Stomach (tissue), 9 donors: ENCODE measurements around the gene SON. TPM values are rescaled to one million over a fixed set of nuclear protein-coding genes. Genes with fewer than 3 reads are reported as not detected.
A peak's percentile ranks its signal among the peaks of the same experiment; 100 is the strongest.

Experiments used
- DNase-seq, 2 donors: peaks; one replicate each; pipeline versions ENCODE4 v3.0.0 to v3.0.0-alpha.2; 2013 to 2019
- H3K27ac ChIP-seq, 5 donors: fragments of 200-600 bp in 4 of 5; sonication (generic) in 4 of 5; one replicate each; pipeline ENCODE4 v1.5.1; 2013 to 2019; ENCODE audit warnings: mild to moderate bottlenecking in 1 of 5, moderate library complexity in 1 of 5
- H3K27me3 ChIP-seq, 3 donors: fragments of 200-600 bp; sonication (generic); one replicate each; pipeline ENCODE4 v1.5.1; 2017 to 2019; ENCODE audit warnings: mixed run types in 1 of 3
- H3K36me3 ChIP-seq, 4 donors: fragments of 200-600 bp; sonication (generic); 1 replicate in 3 of 4; 2 replicates in 1 of 4; pipeline ENCODE4 v1.5.1; 2016 to 2019
- H3K4me1 ChIP-seq, 4 donors: fragments of 200-600 bp; sonication (generic); one replicate each; pipeline ENCODE4 v1.5.1; 2016 to 2019
- H3K4me3 ChIP-seq, 4 donors: fragments of 200-600 bp; sonication (generic) in 3 of 4; one replicate each; pipeline ENCODE4 v1.5.1; 2016 to 2019; ENCODE audit warnings: mild to moderate bottlenecking in 1 of 4
- H3K9me3 ChIP-seq, 4 donors: fragments of 200-600 bp; sonication (generic); one replicate each; pipeline ENCODE4 v1.5.1; 2016 to 2019
- CTCF ChIP-seq, 7 experiments: fragments of 450-650 bp in 4 of 7; fragments of 200-600 bp in 3 of 7; sonication (generic) in 3 of 7; IDR thresholded peaks; one replicate each; pipeline ENCODE4 v1.5.1; 2016 to 2019; ENCODE audit warnings: antibody characterized with exemption in 7 of 7, control low read depth in 2 of 7, mild to moderate bottlenecking in 1 of 7
- EP300 ChIP-seq: sonication (generic); formaldehyde crosslinking; IDR thresholded peaks from one replicate; pipeline ENCODE4 v1.6.1; 2017; ENCODE audit warnings: antibody characterized with exemption
- POLR2A ChIP-seq, 4 donors: fragments of 450-650 bp; IDR thresholded peaks; one replicate each; pipeline ENCODE4 v1.6.1; 2016; ENCODE audit warnings: antibody characterized with exemption in 4 of 4, control low read depth in 2 of 4, mild to moderate bottlenecking in 1 of 4, moderate library complexity in 1 of 4
- POLR2AphosphoS5 ChIP-seq, 3 donors: sonication (generic); formaldehyde crosslinking; IDR thresholded peaks; one replicate each; pipeline ENCODE4 v1.6.1; 2016; ENCODE audit warnings: antibody characterized with exemption in 3 of 3
- WGBS, 5 donors: extraction: QIAGEN DNeasy Blood & Tissue Kit in 3 of 5; methylation state at CpG; one replicate each; pipeline versions ENCODE4 v1.1.5 to v1.1.7; 2013 to 2018; 5-methylcytosine and 5-hydroxymethylcytosine counted together
- intact Hi-C: fragments of 100-400 bp; cut with DNase I; formaldehyde crosslinking; loops from one replicate; pipeline ENCODE4 v1.15.1; 2023; ENCODE audit warnings: low total_unique reads
- polyA plus RNA-seq, 3 donors: library from polyadenylated mRNA; stranded (reverse); fragments of 200-250 nt; gene quantifications; one replicate each; pipeline ENCODE4 v1.2.3, GENCODE V29; 2013
- total RNA-seq, 5 donors: library from RNA; depleted of rRNA; stranded (reverse); fragments of >200 nt; gene quantifications; one replicate each; pipeline versions ENCODE4 v1.1.0 to v1.2.3, GENCODE V29; 2014 to 2016
- donor health status: healthy with polysubstance abuse.
- donor health status: Bipolar disorder and iron deficiency.
- donor health status: healthy.

Gene SON
- total and polyA plus RNA-seq, 8 donors, result 31.8 to 419 (median 221) TPM

GRCh38 chr21:33539616-33540015 is 3.2 kb upstream of the SON start:
- no peaks in the 10 kb centered on the region for H3K27me3 ChIP-seq
- H3K27ac ChIP-seq, result no peak overlapping the region
- no peak overlapping the region for H3K4me3 ChIP-seq

GRCh38 chr21:33540711-33541104 is 2.1 kb upstream of the SON start:
- Histone ChIP-seq H3K36me3 (peaks cover 13 to 35% (median 35%) of the 10 kb centered on the region in 4 donors), H3K4me1 (peaks cover 17 to 56% (median 36%) of the 10 kb centered on the region in 4 donors), H3K27me3 (no peaks in the 10 kb centered on the region), H3K9me3 (no peaks in the 10 kb centered on the region), H3K4me3 (peak overlapping the region in 2 of 4 donors; percentile 70 to 79), H3K27ac (peak overlapping the region in 4 of 5 donors; percentile 97 to 99 (median 99))
- intact Hi-C loops, result no loop called here
- peak in 1 of 2 donors; percentile 31 for DNase-seq
- TF ChIP-seq CTCF (IDR thresholded peaks at IDR 0.05) (no peak), EP300 (no peak), POLR2A (IDR thresholded peaks at IDR 0.05) (no peak), POLR2AphosphoS5 (IDR thresholded peaks at IDR 0.05) (no peak)
- 35 to 55% (median 38%) methylated on average over 3 of the region's 3 CpGs for WGBS, 5 donors

More at GRCh38 chr21:33539616-33540015, 3.2 kb upstream of the SON start:
- no peak for DNase-seq
- Histone ChIP-seq H3K4me1 (peaks cover 15 to 45% (median 26%) of the 10 kb centered on the region in 4 donors), H3K9me3 (no peaks in the 10 kb centered on the region), H3K36me3 (peaks cover 15 to 46% (median 46%) of the 10 kb centered on the region in 4 donors)
- 73 to 87% (median 82%) methylated on average over 4 of the region's 4 CpGs for WGBS, 5 donors
- no peak for TF ChIP-seq POLR2AphosphoS5 (IDR thresholded peaks at IDR 0.05)
- no peak for TF ChIP-seq EP300
- no peak for TF ChIP-seq CTCF (IDR thresholded peaks at IDR 0.05)
- no peak for TF ChIP-seq POLR2A (IDR thresholded peaks at IDR 0.05)
- intact Hi-C loops, result loop anchor here (10.0 kb wide), 1 partner anchor 65 kb away; no protein-coding TSS in a partner anchor

- H3K9me3 ChIP-seq, result no peaks in the 10 kb centered on the region
- H3K27me3 ChIP-seq, result no peaks in the 10 kb centered on the region
- H3K36me3 ChIP-seq, result peaks cover 13 to 31% (median 30%) of the 10 kb centered on the region in 4 donors
- H3K4me3 ChIP-seq, result peak overlapping the region; percentile 70 to 81 (median 78)
- 37 to 45% (median 39%) methylated on average over 19 of the region's 19 CpGs for whole genome bisulfite sequencing, 5 donors
- TF ChIP-seq EP300 (no peak), POLR2A (IDR thresholded peaks at IDR 0.05) (no peak), CTCF (IDR thresholded peaks at IDR 0.05) (no peak), POLR2AphosphoS5 (IDR thresholded peaks at IDR 0.05) (no peak)
- H3K27ac ChIP-seq, result peak overlapping the region; percentile 85 to 99 (median 99)
- intact Hi-C loops, result no loop called here
- peak in 1 of 2 donors; percentile 48 for DNase-seq
- H3K4me1 ChIP-seq, result peaks cover 22 to 61% (median 41%) of the 10 kb centered on the region in 4 donors
Measured at GRCh38 chr21:33541105-33541711, 1.6 kb upstream of the SON start.

GRCh38 chr21:33541756-33542639 is 840 bp upstream of the SON start, which contains the start of gene GART:
TSS of gene GART (minus strand) at chr21:33542117. CDS start at chr21:33539315, 2,802 bp downstream.
- no peaks in the 10 kb centered on the region for H3K27me3 ChIP-seq
- 0 to 1% (median 0%) methylated on average over 25 to 56 of the region's 56 CpGs for WGBS, 5 donors

More at GRCh38 chr21:33541756-33542639, 840 bp upstream of the SON start, which contains the start of gene GART:
- Histone ChIP-seq H3K4me3 (peak within 1 kb of the TSS; percentile 70 to 81 (median 78)), H3K9me3 (no peaks in the 10 kb centered on the region), H3K36me3 (peaks cover 11 to 31% (median 30%) of the 10 kb centered on the region in 4 donors), H3K27ac (peak within 1 kb of the TSS; percentile 91 to 99 (median 99)), H3K4me1 (peaks cover 27 to 69% (median 46%) of the 10 kb centered on the region in 4 donors)
- intact Hi-C loops, result no loop called here
- peak; percentile 86 to 96 for DNase-seq
- TF ChIP-seq EP300, result no peak
- TF ChIP-seq POLR2AphosphoS5 (IDR thresholded peaks at IDR 0.05), result peak; percentile 24 to 94 (median 93)
- no peak for TF ChIP-seq CTCF (IDR thresholded peaks at IDR 0.05)
- peak in 1 of 4 donors; percentile 36 for TF ChIP-seq POLR2A (IDR thresholded peaks at IDR 0.05)
